Progenitor cell of endocrine pancreas (in vitro differentiated cells): ENCODE results near the gene HPGD. TPM values are rescaled to one million over a fixed set of nuclear protein-coding genes. Genes with fewer than 3 reads are reported as not detected.

ENCODE experiments used
- DNase-seq: peaks from one replicate; pipeline ENCODE4 v3.0.0; 2021; ENCODE audit warnings: low spot score; ENCODE audit not compliant: unreplicated experiment
- H3K27ac Mint-ChIP-seq: 2 replicates; pipeline ENCODE4 v1.8.0; 2021; ENCODE audit warnings: mild to moderate bottlenecking, moderate library complexity, mixed read lengths
- H3K27me3 Mint-ChIP-seq: 2 replicates; pipeline ENCODE4 v1.8.0; 2021; ENCODE audit warnings: mixed read lengths
- H3K36me3 Mint-ChIP-seq: 2 replicates; pipeline ENCODE4 v1.8.0; 2022; ENCODE audit warnings: mixed read lengths; ENCODE audit not compliant: insufficient read depth
- H3K4me1 Mint-ChIP-seq: 2 replicates; pipeline ENCODE4 v1.8.0; 2021; ENCODE audit warnings: low read depth, mixed read lengths
- H3K4me3 Mint-ChIP-seq: 2 replicates; pipeline ENCODE4 v1.8.0; 2021; ENCODE audit warnings: low read depth, mild to moderate bottlenecking, moderate library complexity, mixed read lengths
- H3K9me3 Mint-ChIP-seq: 2 replicates; pipeline ENCODE4 v1.8.0; 2021; ENCODE audit warnings: low read depth, mixed read lengths
- total RNA-seq: library from RNA; stranded (reverse); gene quantifications from 2 replicates; pipeline ENCODE4 v1.2.1, GENCODE V29; 2021
- TF ChIP-seq, protein P1 (sequence below): fragments of 200-600 bp; sonication (generic); IDR thresholded peaks from one replicate; pipeline ENCODE4 v1.5.0; 2021; ENCODE audit warnings: antibody characterized with exemption, mild to moderate bottlenecking; ENCODE audit not compliant: unreplicated experiment

The HPGD gene
- total RNA-seq, 1 donor from 2014 or later: 2.0 TPM

DNA sequence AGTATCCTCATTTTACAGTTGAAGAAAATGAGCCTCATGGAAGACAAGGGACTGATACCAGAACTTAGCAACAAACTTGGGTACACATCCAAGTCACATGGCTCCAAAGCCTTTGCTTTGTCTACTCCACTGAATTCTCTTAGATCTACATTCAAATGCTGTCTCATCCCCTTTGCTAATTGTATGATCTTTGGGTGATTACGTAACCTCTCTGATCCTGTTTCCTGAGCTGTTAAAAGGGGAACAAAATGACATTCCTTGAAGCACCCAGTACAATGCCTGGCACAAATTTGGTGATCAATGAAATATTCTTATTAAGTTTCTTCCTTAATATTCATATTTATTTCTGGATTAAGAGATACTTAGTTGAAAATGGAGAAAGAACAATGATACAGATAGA lies 5.9 kb upstream of the HPGD start:
- H3K9me3 Mint-ChIP-seq: peaks cover 3% of the 10 kb centered on the region
- H3K36me3 Mint-ChIP-seq: no peaks in the 10 kb centered on the region
- no peak overlapping the region for H3K4me3 Mint-ChIP-seq
- TF ChIP-seq, protein P1, sequence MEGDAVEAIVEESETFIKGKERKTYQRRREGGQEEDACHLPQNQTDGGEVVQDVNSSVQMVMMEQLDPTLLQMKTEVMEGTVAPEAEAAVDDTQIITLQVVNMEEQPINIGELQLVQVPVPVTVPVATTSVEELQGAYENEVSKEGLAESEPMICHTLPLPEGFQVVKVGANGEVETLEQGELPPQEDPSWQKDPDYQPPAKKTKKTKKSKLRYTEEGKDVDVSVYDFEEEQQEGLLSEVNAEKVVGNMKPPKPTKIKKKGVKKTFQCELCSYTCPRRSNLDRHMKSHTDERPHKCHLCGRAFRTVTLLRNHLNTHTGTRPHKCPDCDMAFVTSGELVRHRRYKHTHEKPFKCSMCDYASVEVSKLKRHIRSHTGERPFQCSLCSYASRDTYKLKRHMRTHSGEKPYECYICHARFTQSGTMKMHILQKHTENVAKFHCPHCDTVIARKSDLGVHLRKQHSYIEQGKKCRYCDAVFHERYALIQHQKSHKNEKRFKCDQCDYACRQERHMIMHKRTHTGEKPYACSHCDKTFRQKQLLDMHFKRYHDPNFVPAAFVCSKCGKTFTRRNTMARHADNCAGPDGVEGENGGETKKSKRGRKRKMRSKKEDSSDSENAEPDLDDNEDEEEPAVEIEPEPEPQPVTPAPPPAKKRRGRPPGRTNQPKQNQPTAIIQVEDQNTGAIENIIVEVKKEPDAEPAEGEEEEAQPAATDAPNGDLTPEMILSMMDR: no peak
- DNase-seq: no peak
- peaks cover 53% of the 10 kb centered on the region for H3K4me1 Mint-ChIP-seq
- peak overlapping the region; percentile 3 for H3K27ac Mint-ChIP-seq
- H3K27me3 Mint-ChIP-seq: peaks cover 17% of the 10 kb centered on the region

DNA sequence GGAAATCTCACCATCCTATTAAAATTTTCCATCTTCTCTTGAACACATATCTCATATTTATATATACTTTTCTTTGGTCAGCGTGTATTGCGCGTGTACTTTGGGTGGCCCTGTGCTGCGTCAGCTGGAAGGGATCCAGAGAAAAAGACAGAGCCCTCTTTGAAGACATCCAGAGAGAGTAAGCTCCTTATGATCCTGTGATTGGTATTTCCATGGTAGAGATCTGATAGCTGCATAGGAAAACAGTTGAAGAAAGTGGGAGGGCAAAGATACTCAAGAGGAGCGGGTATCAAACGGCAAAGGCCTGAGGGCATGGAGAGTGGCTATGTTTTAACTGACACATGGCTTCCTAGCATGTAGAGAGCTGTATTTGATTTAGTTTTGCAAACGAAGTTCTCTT lies 4.4 kb upstream of the HPGD start:
- TF ChIP-seq, protein P1: no peak
- Mint-ChIP-seq H3K27ac (no peak overlapping the region), H3K27me3 (peaks cover 25% of the 10 kb centered on the region), H3K4me1 (peaks cover 45% of the 10 kb centered on the region), H3K9me3 (peaks cover 3% of the 10 kb centered on the region), H3K4me3 (no peak overlapping the region), H3K36me3 (no peaks in the 10 kb centered on the region)
- DNase-seq: no peak

DNA sequence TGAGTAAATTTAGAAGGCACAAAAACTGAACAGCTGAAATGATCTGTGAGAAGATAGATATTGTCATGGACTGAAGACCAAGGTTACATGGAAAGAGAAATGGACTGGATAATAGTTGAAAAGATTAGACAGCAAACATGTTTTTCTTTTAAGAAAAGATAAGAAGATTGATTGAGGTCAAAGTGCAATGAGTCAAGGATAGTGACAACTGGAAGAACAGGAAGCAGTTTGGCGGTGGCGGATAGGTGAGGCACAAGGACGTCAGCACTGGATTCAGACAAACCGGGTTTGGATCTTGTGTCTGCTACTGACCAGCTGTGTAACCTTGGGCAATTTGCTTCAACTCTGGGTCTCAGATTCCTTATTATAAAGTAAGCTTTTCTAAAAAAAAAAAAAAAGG lies 2.0 kb upstream of the HPGD start:
- H3K9me3 Mint-ChIP-seq: no peaks in the 10 kb centered on the region
- DNase-seq: no peak
- H3K27ac Mint-ChIP-seq: peak overlapping the region; percentile 21

DNA sequence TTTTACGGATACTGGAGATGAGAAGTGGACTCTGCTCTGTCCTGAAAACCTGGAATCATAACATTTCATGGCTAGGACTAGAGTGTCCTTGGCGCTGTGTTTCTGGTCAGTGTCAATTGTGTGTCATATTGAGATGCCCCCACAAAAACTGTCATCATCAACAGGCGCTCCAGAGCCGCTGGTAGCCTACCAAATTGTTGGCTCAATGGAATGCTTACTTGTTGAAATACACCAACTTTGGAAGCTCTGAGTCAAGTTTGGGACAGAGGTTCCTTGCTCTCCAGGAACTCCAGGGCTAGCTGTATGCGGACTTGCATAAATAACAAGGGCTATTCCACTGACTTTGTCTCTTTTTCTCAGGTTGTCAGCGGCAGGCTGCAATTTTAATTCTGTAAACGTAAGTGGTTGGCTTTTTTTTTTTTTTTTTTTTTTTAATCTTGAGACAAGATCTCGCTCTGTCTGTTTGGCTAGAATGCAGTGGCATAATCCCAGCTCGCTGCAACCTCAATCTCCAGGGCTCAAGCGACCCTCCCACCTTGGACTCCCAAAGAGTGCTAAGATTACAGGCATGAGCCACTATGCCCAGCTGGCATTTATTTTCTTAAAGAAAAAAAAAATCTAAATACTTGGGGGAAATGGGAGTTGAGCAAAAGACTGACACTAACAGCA lies 871 bp upstream of the HPGD start:
- Mint-ChIP-seq H3K27ac (no peak overlapping the region), H3K36me3 (no peaks in the 10 kb centered on the region), H3K9me3 (no peaks in the 10 kb centered on the region), H3K4me1 (peaks cover 39% of the 10 kb centered on the region), H3K4me3 (peak overlapping the region; percentile 81), H3K27me3 (peaks cover 28% of the 10 kb centered on the region)
- no peak for DNase-seq
- TF ChIP-seq, protein P1: no peak

More for the DNA sequence above, 2.0 kb upstream of the HPGD start:
- peaks cover 44% of the 10 kb centered on the region for H3K4me1 Mint-ChIP-seq
- no peak overlapping the region for H3K4me3 Mint-ChIP-seq
- TF ChIP-seq, protein P1: no peak
- peaks cover 32% of the 10 kb centered on the region for H3K27me3 Mint-ChIP-seq
- H3K36me3 Mint-ChIP-seq: no peaks in the 10 kb centered on the region

DNA sequence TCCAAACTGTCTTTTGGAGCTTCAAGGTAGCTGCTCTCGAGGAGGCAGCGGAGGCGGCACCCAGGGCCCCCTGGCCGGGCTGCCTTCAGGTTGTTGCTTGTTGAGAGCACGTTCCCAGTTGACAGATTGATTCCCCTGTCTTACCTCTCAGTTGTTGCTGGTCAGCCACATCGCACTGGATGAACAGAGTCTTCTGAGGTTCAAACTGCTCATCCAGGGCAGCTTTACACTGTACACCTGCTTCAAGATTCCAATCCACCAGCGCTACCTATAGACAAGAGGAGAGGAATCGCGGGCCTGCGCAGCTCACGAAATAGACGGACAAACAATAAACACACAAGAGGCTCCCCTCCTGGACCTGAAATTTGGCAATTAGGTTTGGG lies 497 bp downstream of the HPGD start:
- peak overlapping the region; percentile 81 for H3K4me3 Mint-ChIP-seq
- DNase-seq: no peak
- H3K4me1 Mint-ChIP-seq: peaks cover 28% of the 10 kb centered on the region
- no peak overlapping the region for H3K27ac Mint-ChIP-seq
- no peaks in the 10 kb centered on the region for H3K36me3 Mint-ChIP-seq
- H3K27me3 Mint-ChIP-seq: peaks cover 28% of the 10 kb centered on the region
- H3K9me3 Mint-ChIP-seq: no peaks in the 10 kb centered on the region
- TF ChIP-seq, protein P1: no peak
